Astrocyte of the cerebellum (primary cell): Measurements from ENCODE around the gene PRXL2C.

ENCODE experiments used
- DNase-seq: peaks from one replicate; pipeline ENCODE4 v3.0.0-alpha.2; 2011; ENCODE audit warnings: low read depth
- H3K4me3 ChIP-seq: 2 replicates; pipeline ENCODE4 v1.5.1; 2011; ENCODE audit warnings: mild to moderate bottlenecking, low read depth, low read length, moderate library complexity
- CTCF ChIP-seq: IDR thresholded peaks from 2 replicates; pipeline ENCODE4 v1.5.1; 2012; ENCODE audit warnings: low read length, low read depth, moderate library complexity, mild to moderate bottlenecking; ENCODE audit errors: missing control alignments
- in situ Hi-C: cut with HindIII; loops from 2 replicates; pipeline ENCODE4 v1.10.0; 2017; ENCODE audit warnings: low sequenced_read_pairs

PRXL2C gene

DNA sequence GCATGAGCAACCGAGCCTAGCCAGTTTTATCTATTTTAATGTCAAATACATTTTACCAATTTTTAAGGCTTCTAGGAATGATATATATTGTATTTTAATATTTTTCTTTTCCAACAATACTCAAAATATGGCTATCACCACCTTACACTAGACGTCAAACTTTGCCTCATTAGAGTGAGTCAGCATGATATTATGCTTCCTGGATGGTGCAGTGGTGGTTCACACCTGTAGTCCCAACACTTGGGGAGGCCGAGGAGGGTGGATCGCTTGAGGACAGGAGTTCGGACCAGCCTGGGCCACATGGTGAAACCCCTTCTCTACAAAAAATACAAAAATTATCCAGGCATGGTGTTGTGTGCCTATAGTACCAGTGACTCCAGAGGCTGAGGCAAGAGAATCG, 28.2 kb downstream of the PRXL2C start:
- DNase-seq = no peak
- H3K4me3 ChIP-seq = no peak overlapping the region
- TF ChIP-seq CTCF = no peak
- in situ Hi-C loops = no loop called here

- in situ Hi-C loops = no loop called here
- no peak overlapping the region for H3K4me3 ChIP-seq
- DNase-seq = no peak
- TF ChIP-seq CTCF = no peak
These were observed 33.5 kb downstream of the PRXL2C start for GRCh38 chr9:96621618-96622017.

GRCh38 chr9:96620832-96621269, 34.3 kb downstream of the PRXL2C start:
- H3K4me3 ChIP-seq = no peak overlapping the region
- DNase-seq = no peak
- in situ Hi-C loops = no loop called here
- TF ChIP-seq CTCF = peak; percentile 19

DNA sequence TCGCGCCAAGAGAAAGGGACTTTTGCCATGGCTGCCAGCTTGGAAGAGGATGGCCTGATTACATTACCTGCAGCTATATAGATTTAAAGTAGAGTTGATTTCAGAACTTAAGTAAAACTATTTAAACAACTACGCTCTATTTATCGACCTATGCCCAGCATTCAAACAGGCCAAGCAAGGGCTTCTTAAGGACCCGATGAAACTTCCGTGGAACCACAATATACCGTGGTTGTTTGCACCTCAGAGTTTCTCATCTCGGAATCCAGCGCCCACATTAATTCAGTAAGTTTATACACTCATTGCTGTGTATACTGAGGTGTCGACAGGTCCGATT, 35.0 kb downstream of the PRXL2C start:
- no peak for TF ChIP-seq CTCF
- DNase-seq = no peak
- peak overlapping the region; percentile 50 for H3K4me3 ChIP-seq
- in situ Hi-C loops = no loop called here

- TF ChIP-seq CTCF = no peak
- peak; percentile 62 for DNase-seq
- in situ Hi-C loops = no loop called here
- H3K4me3 ChIP-seq = peak within 1 kb of the TSS; percentile 68
These were observed 35.5 kb downstream of the PRXL2C start, which contains the start of gene CDC14B for GRCh38 chr9:96619491-96620180. Gene CDC14B, minus strand, starts transcription at chr9:96619843. Its CDS starts 465 bp downstream, at chr9:96619378.

GRCh38 chr9:96619124-96619465, 36.0 kb downstream of the PRXL2C start:
- in situ Hi-C loops = no loop called here
- no peak for DNase-seq
- H3K4me3 ChIP-seq = peak overlapping the region; percentile 68
- TF ChIP-seq CTCF = no peak
